Activated CD4-positive, alpha-beta T cell treated with anti-CD3 and anti-CD28 coated beads, Interleukin-2, Interleukin-6, amounts not matched to agents 100 ng/mL and 50 ng/mL, durations not matched to agents 16 hours and 8 hours (primary cell): ENCODE data around the gene LSM8.
A peak's percentile ranks its signal among the peaks of the same experiment; 100 is the strongest.
"Not testable (repeated sequence)": the region's sequence is repeated elsewhere in the genome, so short reads cannot be mapped to it uniquely, and the experiment has no call there.

Experiments
- DNase-seq: peaks from one replicate; pipeline ENCODE4 v3.0.0-alpha.2; 2020

The LSM8 gene

DNA sequence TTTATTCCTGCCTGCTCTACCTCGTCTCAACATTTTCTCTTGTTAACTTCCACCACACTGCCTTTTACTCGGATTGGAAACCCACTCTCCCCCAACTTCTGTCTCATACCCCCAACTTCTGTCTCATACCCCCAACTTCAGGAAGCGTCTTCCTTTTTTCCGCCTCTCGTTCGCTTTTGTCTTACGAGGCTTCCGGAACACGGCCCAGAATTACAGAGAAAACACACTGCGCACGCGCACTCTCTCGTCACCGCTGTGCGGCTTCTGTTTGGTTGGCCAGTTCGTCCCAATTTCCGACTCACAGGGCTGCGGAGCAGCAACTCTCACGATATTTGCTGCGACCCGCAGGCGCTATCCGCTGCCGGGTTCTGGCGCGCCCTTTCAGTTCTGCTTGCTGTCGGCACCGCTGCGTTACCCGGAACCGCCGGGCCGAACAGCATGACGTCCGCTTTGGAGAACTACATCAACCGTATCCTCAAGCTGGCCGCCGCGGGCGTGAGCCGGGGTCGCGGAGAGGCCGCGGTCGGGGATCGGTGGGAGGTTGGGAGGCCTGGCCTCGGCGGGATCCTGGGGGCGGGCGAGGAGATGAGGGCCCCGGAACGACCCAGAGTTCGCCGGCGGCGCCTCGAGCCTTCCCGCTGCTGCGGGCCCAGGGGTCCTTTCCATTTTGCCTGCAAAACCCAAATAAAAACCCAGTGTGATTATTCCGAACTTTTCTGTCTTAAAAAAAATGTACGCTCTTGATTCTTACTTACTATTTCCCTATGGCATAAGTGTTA lies at the start of gene LSM8:
Gene LSM8 (plus strand): TSS at position 379 of the 779 bp plus-strand sequence. CDS start 60 bp downstream, at position 439.
- DNase-seq = peak; percentile 97

DNA sequence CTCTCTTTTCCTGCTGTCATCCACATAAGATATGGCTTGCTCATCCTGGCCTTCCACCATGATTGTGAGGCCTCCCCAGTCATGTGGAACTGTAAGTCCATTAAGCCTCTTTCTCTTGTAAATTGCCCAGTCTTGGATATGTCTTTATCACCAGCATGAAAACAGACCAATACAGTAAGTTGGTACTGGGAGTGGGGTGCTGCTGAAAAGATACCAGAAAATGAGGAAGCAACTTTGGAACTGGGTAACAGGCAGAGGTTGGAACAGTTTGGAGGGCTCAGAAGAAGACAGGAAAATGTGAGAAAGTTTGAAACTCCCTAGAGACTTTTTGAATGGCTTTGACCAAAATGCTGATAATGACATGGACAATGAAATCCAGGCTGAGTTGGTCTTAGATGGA lies 49.5 kb upstream of the LSM8 start:
- not testable (repeated sequence) for DNase-seq

GRCh38 chr7:118140468-118140867 lies 43.5 kb upstream of the LSM8 start:
- DNase-seq = no peak

DNA sequence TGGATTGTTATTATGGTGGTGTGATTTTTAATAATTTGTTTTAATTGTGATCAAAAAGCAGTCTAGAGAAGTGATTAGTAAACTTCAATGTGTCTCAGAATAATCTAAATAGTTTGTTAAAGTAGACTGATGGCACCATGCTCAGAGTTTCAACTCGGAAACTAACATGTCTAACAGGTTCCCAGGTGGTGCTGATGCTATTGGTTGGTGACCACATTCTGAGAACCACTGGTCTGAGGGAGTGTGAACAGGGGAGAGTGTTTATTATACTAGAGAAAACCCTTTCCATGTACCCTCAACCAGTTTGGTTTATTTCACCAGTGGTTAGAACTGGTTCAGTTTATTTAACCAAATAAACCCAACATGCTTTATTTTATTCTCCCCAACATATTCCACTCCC lies 42.0 kb upstream of the LSM8 start:
- no peak for DNase-seq

DNA sequence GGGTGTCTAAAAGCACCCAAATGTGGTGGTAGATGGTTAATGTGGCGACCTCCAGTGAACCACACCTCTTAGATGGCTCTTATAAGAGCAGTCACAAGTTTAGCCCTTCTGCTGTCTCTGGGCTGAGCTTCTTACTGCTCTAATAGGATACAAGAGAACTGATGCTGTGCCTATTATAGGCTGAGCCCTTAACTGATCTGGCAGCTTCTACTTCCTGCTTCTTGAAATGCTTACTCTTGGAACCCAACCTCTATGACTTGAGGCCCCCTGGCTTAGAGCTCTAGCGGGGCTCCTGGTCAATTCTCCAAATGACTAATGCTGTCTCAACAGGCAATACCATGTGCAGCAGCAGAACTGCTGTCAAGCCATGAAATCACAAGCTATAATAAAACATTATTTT lies 35.0 kb upstream of the LSM8 start:
- DNase-seq = no peak

DNA sequence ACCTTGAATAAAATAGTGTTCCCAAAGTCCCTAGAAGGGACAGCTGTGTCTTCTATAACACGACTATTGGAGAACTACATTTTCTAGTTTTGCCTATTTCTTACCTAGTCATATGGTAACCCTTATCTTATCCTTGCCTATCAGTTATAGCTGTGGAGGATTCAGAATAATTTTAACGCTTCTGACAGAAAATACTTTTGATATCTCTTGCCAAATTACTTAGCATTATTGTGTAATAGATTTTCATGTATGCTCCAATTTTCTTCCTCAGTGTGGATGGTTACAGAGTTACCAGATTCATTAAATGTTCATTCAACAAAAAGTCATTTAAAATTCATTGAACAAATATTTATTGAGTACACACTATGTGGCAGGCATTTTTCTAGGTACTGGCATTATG lies 34.6 kb upstream of the LSM8 start:
- no peak for DNase-seq

DNA sequence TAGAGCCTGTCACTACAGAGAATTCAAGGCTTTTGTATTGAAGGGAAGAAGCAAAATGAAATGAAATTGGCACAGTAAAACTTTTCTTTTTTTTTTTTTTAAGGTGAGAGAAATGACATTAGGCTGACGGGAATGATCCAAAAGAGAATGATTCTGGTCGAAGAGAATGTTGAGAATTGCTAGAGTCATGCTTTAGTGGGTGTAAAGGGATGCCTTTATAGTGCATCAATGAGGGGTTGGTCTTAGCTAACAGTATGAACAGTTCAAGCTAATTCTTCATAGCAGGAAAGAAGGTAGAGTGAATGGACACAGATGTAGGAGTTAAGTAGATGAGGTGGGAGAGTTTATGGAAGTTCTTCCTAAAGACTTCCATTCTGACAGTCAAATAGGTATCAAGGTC lies 32.3 kb upstream of the LSM8 start:
- DNase-seq = no peak

DNA sequence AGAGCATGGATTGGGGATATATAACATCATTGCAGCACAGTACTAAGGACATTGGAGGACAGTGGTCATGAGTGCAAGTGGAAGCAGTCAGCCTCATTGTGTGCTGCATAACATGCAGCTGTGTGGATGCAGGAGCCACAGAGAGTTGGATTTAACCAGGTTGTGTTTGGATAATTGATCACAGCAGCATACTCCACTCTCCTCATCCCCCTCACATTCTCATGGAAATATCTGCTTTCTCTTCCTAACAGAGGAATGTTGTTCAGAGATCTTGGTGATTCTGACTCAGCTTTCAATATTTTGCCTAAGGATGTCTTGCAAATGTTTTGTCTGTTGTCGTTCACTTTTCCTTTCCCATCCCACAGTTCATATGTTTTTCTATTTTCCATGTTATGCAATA lies 31.8 kb upstream of the LSM8 start:
- no peak for DNase-seq

GRCh38 chr7:118152654-118153053 lies 31.3 kb upstream of the LSM8 start:
- no peak for DNase-seq

- DNase-seq = peak; percentile 47
These were observed 30.3 kb upstream of the LSM8 start for GRCh38 chr7:118153551-118154177.

DNA sequence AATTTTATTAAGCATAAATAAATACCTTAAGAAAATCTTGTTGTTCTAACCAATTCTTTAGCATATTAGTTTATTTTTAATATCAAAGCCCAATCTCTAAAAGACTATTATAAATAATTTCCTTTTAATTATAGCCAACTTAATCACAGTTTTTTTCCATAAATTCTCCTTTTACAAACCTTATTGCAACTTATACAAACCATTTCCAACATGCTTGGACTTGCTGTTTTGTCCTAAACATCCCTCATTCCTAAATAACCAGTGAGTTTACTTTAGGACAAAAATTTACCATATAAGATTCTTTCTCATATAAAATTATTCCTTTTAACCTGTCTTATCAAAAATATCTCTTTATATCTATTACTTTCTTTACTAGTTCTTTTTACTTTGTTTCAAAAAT lies 25.2 kb upstream of the LSM8 start:
- DNase-seq = no peak

GRCh38 chr7:118169146-118169545 lies 14.8 kb upstream of the LSM8 start:
- DNase-seq = no peak

DNA sequence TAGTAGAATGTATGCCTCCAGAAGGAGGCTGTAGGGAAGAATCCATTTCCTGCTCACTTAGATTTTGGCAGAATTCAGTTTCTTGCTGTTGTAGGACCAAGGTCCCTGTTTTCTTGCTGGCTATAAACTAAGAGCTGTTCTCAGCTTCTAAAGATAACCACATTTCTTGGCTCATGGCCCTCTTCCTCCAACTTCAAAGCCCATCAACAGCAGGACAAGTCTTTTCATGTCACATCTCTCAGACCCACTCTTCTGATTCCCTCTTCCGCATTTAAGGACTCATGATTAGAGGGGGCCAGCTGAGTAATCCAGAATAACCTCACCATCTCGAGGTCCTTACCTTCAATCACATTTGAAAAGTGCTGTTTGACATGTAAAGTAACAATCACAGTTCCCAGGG lies 8.2 kb upstream of the LSM8 start:
- DNase-seq = no peak

DNA sequence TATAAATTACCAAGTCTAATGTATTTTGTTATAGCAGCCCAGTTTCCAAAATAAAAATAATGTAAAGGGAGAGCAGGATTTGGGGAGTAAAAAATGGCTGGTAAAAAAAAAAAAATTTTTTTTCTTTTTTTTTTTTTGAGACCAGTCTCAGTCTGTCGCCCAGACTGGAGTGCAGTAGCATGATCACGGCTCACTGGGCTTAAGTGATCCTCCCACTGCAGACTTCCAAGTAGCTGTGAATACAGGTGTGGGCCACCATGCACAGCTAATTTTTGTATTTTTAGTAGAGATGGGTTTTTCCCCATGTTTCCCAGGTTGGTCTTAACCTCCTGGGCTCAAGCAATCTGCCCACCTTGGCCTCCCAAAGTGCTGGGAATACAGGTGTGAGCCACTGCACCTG lies 4.8 kb upstream of the LSM8 start:
- no peak for DNase-seq

DNA sequence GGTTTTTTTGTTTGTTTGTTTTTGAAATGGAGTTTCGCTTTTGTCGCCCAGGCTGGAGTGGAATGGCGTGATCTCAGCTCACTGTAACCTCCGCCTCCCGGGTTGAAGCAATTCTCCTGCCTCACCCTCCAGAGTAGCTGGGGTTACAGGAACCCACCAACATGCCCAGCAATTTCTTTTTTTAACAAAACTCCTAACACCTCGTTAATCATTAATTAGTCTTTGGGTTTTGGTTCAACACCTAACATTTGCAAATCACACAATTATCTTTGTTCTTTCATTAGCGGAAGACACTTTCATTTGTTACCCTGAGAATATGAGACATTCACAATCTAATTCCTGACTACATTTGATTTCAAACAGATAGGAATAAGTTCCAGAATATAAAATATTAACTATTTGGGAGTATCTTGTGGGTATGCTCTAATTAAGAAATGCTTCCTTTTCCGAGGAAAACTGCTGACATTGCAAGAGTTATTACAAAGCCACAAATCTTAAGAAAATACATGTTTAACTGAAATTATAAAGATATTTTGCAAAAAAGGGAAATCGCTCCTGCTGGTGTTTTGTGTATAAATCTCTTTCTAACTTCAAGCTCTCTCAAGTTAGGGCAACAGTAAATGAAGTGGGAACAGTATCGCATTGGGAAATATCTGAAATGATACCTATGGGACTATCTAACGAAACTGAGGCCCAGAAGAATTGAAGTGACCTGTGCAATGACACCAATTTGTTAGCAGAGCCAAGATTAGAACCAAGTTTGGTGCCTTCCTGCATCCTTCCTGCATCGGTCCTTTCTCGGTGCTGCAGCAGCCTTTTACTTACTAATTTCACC lies 1.2 kb upstream of the LSM8 start:
- DNase-seq = peak; percentile 8

DNA sequence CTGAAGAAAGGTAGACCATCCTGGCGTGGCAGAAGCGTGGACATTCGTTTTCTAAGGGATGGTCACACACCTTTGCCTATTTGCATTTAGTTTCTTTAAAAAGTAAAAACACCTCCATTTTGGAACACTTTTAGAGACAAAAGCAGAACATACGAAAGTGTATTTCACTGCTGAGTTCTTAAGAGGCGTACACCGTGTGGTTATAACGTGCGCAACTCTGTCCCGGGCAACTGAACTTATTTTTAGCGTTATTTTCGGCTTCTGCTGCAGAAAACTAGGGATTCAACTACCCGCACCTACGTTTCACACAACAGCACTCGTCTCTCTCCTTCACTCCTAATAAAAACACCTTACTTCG lies 557 bp upstream of the LSM8 start:
- DNase-seq = no peak

GRCh38 chr7:118184565-118184940 lies 589 bp downstream of the LSM8 start:
- DNase-seq = no peak

- DNase-seq = no peak
These were observed 1.3 kb downstream of the LSM8 start for GRCh38 chr7:118185163-118185860.

DNA sequence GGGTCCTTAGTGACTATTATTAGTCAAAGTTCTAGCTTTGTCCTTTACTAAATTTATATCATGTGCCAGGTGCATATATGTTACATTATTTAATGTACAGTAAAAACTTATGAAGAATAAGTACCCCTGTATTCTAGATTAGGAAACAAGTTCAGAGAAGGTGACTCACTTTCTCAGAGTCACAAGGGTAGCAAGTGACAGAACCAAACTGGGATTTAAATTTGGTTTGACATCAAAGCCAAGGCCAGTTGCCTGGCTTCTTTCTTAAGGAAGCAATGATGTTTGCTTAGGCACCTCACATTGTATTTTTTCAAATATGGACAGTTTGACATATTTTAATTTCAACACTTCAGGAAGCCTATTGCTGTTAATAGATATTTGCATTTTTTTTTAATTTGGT lies 2.5 kb downstream of the LSM8 start:
- DNase-seq = peak; percentile 33

DNA sequence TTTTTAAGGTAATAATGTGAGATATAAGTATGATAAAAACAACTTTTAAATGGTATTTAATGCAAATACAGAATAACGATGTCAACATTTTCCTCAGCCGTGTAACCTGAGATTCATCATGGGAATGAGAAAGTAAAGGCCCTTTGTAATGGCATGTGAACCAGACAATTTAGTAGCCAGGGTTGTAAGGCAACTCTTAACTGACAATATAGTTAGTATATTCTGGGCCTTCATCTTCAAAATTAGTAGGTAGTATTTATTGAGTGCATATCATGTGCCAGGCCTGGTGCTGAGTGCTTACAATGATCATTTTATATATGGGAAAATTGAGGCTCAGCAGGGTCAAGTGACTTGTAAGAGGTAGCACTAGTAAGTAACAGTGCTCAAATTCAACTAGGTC lies 10.6 kb downstream of the LSM8 start:
- no peak for DNase-seq

DNA sequence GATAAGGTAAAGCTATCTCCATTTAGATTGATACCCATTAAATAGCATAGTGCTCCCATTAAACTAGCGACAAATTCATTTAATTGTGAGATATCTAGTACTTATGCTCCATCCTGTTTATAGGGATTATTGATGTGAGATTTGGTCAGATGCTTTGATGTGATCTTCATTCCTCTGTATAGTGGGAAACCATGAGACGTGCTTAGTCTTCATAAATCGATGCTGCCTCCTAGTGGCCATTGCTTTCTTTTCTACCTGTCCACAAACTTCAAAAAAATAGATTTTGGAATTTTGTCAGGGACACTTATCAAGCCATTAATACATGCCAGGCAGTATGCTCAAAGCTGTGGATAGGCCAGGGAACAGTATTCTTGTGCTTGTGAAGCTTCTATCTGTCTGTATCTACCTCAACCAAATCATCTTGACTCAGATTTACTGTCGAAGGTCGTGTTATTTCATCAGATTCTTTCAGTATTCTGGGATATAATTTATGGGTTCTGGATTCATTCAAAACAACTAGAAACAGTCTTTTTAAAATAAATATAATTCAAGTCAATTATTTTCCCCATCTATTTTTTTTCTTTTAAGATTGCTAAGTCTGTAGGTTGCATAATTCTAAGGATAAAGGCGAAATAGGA lies 12.0 kb downstream of the LSM8 start:
- DNase-seq = peak; percentile 56

- no peak for DNase-seq
These were observed 18.1 kb downstream of the LSM8 start for GRCh38 chr7:118202061-118202460.
